Sigmoid colon (tissue), 4 donors: ENCODE measurements around the gene SRXN1.

ENCODE experiments used
- CTCF ChIP-seq, 4 experiments: fragments of 450-650 bp in 3 of 4; fragments of 200-600 bp in 1 of 4; IDR thresholded peaks; one replicate each; pipeline ENCODE4 v1.5.1; 2016 to 2019; ENCODE audit warnings: antibody characterized with exemption in 4 of 4, mild to moderate bottlenecking in 3 of 4, moderate library complexity in 2 of 4
- EP300 ChIP-seq, 4 donors: sonication (generic); formaldehyde crosslinking; IDR thresholded peaks; one replicate each; pipeline ENCODE4 v1.6.1; 2017; ENCODE audit warnings: antibody characterized with exemption in 4 of 4
- POLR2A ChIP-seq, 2 donors: fragments of 450-650 bp; IDR thresholded peaks; one replicate each; pipeline ENCODE4 v1.6.1; 2016; ENCODE audit warnings: antibody characterized with exemption in 2 of 2, mild to moderate bottlenecking in 2 of 2, moderate library complexity in 2 of 2

DNA sequence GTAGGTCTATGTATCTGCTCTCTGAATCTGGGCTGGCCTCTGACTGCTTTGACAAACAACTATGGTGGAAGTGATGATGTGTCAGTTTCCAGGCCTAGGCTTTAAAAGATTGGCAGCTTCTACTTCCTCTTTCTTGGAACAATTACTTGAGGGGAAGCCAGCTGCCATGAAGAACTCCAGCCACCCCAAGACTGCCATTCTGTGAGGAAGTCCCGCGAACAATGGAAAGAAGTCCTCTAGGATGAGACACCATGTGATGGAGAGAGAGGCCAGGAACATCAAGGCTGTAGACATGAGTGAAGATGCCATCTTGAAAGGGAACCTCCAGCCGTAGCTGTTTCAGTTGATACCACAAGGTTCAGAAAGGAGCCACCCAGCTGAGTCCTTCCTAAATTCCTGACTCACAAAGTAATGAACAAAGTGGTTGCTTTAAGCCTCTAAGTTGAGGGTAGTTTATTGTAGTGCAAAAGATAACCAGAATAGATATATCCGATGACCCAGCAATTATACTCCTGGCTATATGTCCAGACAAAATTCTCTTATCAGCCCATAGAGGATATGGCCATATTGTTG lies 27.6 kb downstream of the SRXN1 start:
- no peak for TF ChIP-seq CTCF (IDR thresholded peaks at IDR 0.05)
- TF ChIP-seq POLR2A (IDR thresholded peaks at IDR 0.05) = no peak
- TF ChIP-seq EP300 (IDR thresholded peaks at IDR 0.05) = no peak
